Prostate gland (tissue), 2 donors: Measurements from ENCODE around the gene ADARB1.

Experiments
- POLR2A ChIP-seq: fragments of 450-650 bp; IDR thresholded peaks from one replicate; pipeline ENCODE4 v1.6.1; 2016; ENCODE audit warnings: antibody characterized with exemption, mild to moderate bottlenecking
- TF ChIP-seq, protein P1 (sequence below), 4 experiments: fragments of 200-600 bp in 2 of 4; fragments of 450-650 bp in 2 of 4; sonication (generic) in 2 of 4; IDR thresholded peaks; 1 replicate in 3 of 4; 2 replicates in 1 of 4; pipeline ENCODE4 v1.5.1; 2016 to 2019; ENCODE audit warnings: antibody characterized with exemption in 4 of 4, mild to moderate bottlenecking in 2 of 4, moderate library complexity in 2 of 4

DNA sequence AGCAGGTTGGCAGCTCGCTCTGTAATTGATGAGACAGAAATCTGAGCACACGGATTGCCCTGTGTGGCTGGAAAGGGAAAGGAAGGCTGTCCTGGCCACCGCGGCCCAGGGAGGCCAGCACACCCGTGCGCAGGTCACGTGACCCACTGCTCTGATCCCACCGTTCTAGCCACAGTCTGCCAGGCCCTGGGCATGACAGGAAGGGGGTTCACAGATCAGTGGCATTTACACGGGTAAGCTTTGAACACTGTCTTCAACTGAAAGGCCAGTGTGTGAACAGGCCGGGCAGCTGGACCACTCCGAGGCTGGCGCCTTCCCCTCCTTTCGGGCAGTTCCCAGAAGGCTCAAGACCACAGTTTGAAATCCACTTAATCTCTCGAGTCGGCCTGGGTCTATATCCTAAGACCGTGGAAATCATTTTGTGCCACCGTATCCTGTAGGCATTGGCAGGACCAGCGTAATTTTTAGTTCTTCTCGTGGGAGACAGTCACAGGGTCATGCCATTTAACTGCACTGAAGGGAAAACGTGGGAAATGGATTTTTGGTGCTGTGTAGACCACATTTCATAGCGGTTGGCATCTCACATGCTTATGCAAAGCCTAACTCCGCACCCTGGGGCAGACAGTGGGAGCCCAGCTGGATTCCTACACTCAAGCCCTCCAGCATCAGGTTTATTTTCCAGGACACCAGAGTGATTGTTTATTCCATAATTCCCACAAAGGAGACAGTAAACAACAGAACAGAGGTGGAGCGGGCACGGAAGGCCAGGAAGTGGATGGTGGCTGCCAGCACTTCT, 3.1 kb upstream of the ADARB1 start:
- no peak for TF ChIP-seq POLR2A
- TF ChIP-seq, protein P1, sequence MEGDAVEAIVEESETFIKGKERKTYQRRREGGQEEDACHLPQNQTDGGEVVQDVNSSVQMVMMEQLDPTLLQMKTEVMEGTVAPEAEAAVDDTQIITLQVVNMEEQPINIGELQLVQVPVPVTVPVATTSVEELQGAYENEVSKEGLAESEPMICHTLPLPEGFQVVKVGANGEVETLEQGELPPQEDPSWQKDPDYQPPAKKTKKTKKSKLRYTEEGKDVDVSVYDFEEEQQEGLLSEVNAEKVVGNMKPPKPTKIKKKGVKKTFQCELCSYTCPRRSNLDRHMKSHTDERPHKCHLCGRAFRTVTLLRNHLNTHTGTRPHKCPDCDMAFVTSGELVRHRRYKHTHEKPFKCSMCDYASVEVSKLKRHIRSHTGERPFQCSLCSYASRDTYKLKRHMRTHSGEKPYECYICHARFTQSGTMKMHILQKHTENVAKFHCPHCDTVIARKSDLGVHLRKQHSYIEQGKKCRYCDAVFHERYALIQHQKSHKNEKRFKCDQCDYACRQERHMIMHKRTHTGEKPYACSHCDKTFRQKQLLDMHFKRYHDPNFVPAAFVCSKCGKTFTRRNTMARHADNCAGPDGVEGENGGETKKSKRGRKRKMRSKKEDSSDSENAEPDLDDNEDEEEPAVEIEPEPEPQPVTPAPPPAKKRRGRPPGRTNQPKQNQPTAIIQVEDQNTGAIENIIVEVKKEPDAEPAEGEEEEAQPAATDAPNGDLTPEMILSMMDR (IDR thresholded peaks at IDR 0.05), result no peak
